Loucy (cell line): ENCODE results near the gene TRAPPC2L.
"Not testable (repeated sequence)": the region's sequence is repeated elsewhere in the genome, so short reads cannot be mapped to it uniquely, and the experiment has no call there.

Source experiments
- H2AFZ ChIP-seq: fragments of 200-600 bp; sonication (generic); 2 replicates; pipeline ENCODE4 v1.6.0; 2016; ENCODE audit warnings: antibody characterized with exemption, mild to moderate bottlenecking, low read length, moderate library complexity
- H3F3A ChIP-seq: fragments of 200-600 bp; 2 replicates; pipeline ENCODE4 v1.6.0; 2016; ENCODE audit warnings: antibody characterized with exemption, low read depth, mild to moderate bottlenecking
- H3K27me3 ChIP-seq: fragments of 200-600 bp; sonication (generic); 2 replicates; pipeline ENCODE4 v1.6.1; 2014; ENCODE audit warnings: low read length, mild to moderate bottlenecking; ENCODE audit not compliant: insufficient read depth, poor library complexity, severe bottlenecking
- H3K36me3 ChIP-seq: fragments of 200-600 bp; sonication (generic); 2 replicates; pipeline ENCODE4 v1.6.1; 2016; ENCODE audit warnings: low read length; ENCODE audit not compliant: insufficient read depth
- H3K4me1 ChIP-seq: fragments of 200-600 bp; sonication (generic); 2 replicates; pipeline ENCODE4 v1.5.1; 2014; ENCODE audit warnings: low read length, mild to moderate bottlenecking; ENCODE audit not compliant: insufficient read depth, poor library complexity, severe bottlenecking
- H3K4me2 ChIP-seq: fragments of 200-600 bp; sonication (generic); 2 replicates; pipeline ENCODE4 v1.6.0; 2014; ENCODE audit warnings: antibody characterized with exemption, low read length, low read depth, mild to moderate bottlenecking; ENCODE audit not compliant: poor library complexity, severe bottlenecking
- H3K4me3 ChIP-seq: fragments of 200-600 bp; sonication (generic); 2 replicates; pipeline ENCODE4 v1.5.1; 2014; ENCODE audit warnings: low read length, mild to moderate bottlenecking, mixed read lengths; ENCODE audit not compliant: poor library complexity, severe bottlenecking
- H3K79me2 ChIP-seq: fragments of 200-600 bp; sonication (generic); 2 replicates; pipeline ENCODE4 v1.6.1; 2014; ENCODE audit warnings: low read length; ENCODE audit not compliant: insufficient read depth
- H3K9ac ChIP-seq: fragments of 200-600 bp; sonication (generic); 2 replicates; pipeline ENCODE4 v1.6.0; 2014; ENCODE audit warnings: mild to moderate bottlenecking, low read depth, low read length, moderate library complexity; ENCODE audit not compliant: poor library complexity, severe bottlenecking
- H3K9me2 ChIP-seq: fragments of 200-600 bp; sonication (generic); replicated peaks from 2 replicates; pipeline ENCODE4 v1.6.1; 2016; ENCODE audit warnings: low read depth, low read length, mixed read lengths
- H3K9me3 ChIP-seq: fragments of 200-600 bp; sonication (generic); 2 replicates; pipeline ENCODE4 v1.6.1; 2014; ENCODE audit warnings: mild to moderate bottlenecking, antibody characterized with exemption, low read length, low read depth; ENCODE audit not compliant: insufficient read depth
- H4K20me1 ChIP-seq: fragments of 200-600 bp; sonication (generic); 2 replicates; pipeline ENCODE4 v1.6.0; 2014; ENCODE audit warnings: antibody characterized with exemption, low read length, mild to moderate bottlenecking; ENCODE audit not compliant: insufficient read depth, poor library complexity, severe bottlenecking
- CTCF ChIP-seq: fragments of 200-600 bp; sonication (generic); conservative IDR thresholded peaks from 2 replicates; pipeline ENCODE4 v1.5.1; 2014; ENCODE audit warnings: mild to moderate bottlenecking, antibody characterized with exemption, low read length
- EZH2phosphoT487 ChIP-seq: fragments of 200-600 bp; IDR thresholded peaks from 2 replicates; pipeline ENCODE4 v1.6.1; 2018; ENCODE audit warnings: antibody characterized with exemption, mild to moderate bottlenecking, moderate library complexity, borderline replicate concordance

Gene TRAPPC2L

GRCh38 chr16:88820385-88821025 lies 36.4 kb upstream of the TRAPPC2L start:
- Histone ChIP-seq H4K20me1 (no peaks in the 10 kb centered on the region), H3F3A (no peaks in the 10 kb centered on the region), H3K36me3 (no peaks in the 10 kb centered on the region), H3K9ac (no peak overlapping the region), H3K4me1 (no peaks in the 10 kb centered on the region), H3K27me3 (no peaks in the 10 kb centered on the region), H3K4me3 (no peak overlapping the region), H3K9me3 (no peaks in the 10 kb centered on the region), H3K4me2 (no peak overlapping the region), H3K9me2 (no peaks in the 10 kb centered on the region), H2AFZ (no peak overlapping the region), H3K79me2 (no peaks in the 10 kb centered on the region)
- no peak for TF ChIP-seq EZH2phosphoT487
- TF ChIP-seq CTCF: no peak

GRCh38 chr16:88821168-88821850 lies 35.6 kb upstream of the TRAPPC2L start:
- Histone ChIP-seq H3K9ac (no peak overlapping the region), H3K79me2 (no peaks in the 10 kb centered on the region), H2AFZ (no peak overlapping the region), H3K4me3 (no peak overlapping the region), H3K9me2 (no peaks in the 10 kb centered on the region), H3K4me1 (no peaks in the 10 kb centered on the region), H3K4me2 (no peak overlapping the region), H3K27me3 (no peaks in the 10 kb centered on the region), H3K9me3 (no peaks in the 10 kb centered on the region), H3K36me3 (no peaks in the 10 kb centered on the region), H3F3A (no peaks in the 10 kb centered on the region), H4K20me1 (no peaks in the 10 kb centered on the region)
- no peak for TF ChIP-seq EZH2phosphoT487
- TF ChIP-seq CTCF: no peak

- no peaks in the 10 kb centered on the region for H3K9me2 ChIP-seq
- no peaks in the 10 kb centered on the region for H3K79me2 ChIP-seq
- H4K20me1 ChIP-seq: no peaks in the 10 kb centered on the region
- H3F3A ChIP-seq: no peaks in the 10 kb centered on the region
- no peaks in the 10 kb centered on the region for H3K9me3 ChIP-seq
- no peaks in the 10 kb centered on the region for H3K27me3 ChIP-seq
- no peaks in the 10 kb centered on the region for H3K4me1 ChIP-seq
- no peak overlapping the region for H3K4me3 ChIP-seq
- no peak overlapping the region for H3K4me2 ChIP-seq
- TF ChIP-seq EZH2phosphoT487: no peak
- TF ChIP-seq CTCF: no peak
- H2AFZ ChIP-seq: no peak overlapping the region
- no peak overlapping the region for H3K9ac ChIP-seq
- no peaks in the 10 kb centered on the region for H3K36me3 ChIP-seq
Observed at GRCh38 chr16:88822281-88823040, 34.5 kb upstream of the TRAPPC2L start.

GRCh38 chr16:88823646-88824045 lies 33.3 kb upstream of the TRAPPC2L start:
- H3K36me3 ChIP-seq, H3K4me3 ChIP-seq, H3K4me2 ChIP-seq, H4K20me1 ChIP-seq, H3F3A ChIP-seq, H3K9me3 ChIP-seq, H2AFZ ChIP-seq, H3K79me2 ChIP-seq, H3K27me3 ChIP-seq, H3K9ac ChIP-seq, H3K9me2 ChIP-seq, H3K4me1 ChIP-seq: not testable (repeated sequence)
